Stimulated activated CD8-positive, alpha-beta memory T cell treated with anti-CD3 and anti-CD28 coated beads, Interleukin-15, amount 100 ng/mL, for 48 hours (primary cell): Measurements from ENCODE around the gene LRRC4C.

Experiments used
- DNase-seq, 2 donors: peaks; one replicate each; pipeline ENCODE4 v3.0.0-alpha.2; 2020; ENCODE audit warnings: low read depth in 2 of 2

LRRC4C gene

DNA sequence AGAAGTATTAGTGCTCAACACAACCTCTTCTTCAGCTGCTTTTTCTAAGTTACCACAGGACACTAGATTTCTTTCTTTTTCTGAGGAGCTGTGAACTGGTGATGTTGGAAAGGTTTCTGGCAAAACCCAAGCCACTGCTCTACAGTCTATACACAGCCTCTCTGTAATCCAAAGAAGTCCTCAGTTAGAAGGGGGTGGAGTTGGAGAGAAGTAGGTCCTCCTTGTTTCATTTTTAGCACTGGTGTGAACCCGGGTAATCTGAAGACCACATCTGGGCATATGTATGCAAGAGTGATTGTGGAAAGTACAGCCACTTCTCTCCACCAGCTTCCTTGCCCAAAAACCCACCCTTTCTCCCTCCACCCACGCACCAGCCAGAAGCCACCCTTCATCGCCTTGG lies 1168.1 kb downstream of the LRRC4C start:
- no peak for DNase-seq

DNA sequence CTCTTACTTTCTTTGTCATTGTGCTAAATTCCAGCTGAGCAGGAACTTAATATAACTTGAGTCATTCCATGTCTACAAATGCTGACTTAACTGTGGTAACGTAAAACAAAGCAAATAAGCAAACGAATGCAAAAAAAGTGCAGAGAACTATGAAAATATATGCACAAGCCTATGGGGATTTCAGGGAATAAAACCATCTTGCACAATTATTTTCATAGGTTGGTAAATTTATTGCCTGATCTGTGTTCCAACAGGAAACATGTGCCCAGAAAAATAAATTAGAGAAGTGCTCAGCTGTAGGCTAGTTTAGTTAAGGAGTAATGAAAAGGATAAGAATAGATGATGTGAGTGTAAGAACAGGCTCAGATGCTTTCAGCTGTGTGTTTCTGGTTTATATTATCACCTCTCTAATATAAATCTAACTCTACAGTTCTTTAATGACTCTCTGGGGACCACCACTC lies 1169.3 kb downstream of the LRRC4C start:
- no peak for DNase-seq

GRCh38 chr11:40289370-40289769 lies 1170.1 kb downstream of the LRRC4C start:
- no peak for DNase-seq

DNA sequence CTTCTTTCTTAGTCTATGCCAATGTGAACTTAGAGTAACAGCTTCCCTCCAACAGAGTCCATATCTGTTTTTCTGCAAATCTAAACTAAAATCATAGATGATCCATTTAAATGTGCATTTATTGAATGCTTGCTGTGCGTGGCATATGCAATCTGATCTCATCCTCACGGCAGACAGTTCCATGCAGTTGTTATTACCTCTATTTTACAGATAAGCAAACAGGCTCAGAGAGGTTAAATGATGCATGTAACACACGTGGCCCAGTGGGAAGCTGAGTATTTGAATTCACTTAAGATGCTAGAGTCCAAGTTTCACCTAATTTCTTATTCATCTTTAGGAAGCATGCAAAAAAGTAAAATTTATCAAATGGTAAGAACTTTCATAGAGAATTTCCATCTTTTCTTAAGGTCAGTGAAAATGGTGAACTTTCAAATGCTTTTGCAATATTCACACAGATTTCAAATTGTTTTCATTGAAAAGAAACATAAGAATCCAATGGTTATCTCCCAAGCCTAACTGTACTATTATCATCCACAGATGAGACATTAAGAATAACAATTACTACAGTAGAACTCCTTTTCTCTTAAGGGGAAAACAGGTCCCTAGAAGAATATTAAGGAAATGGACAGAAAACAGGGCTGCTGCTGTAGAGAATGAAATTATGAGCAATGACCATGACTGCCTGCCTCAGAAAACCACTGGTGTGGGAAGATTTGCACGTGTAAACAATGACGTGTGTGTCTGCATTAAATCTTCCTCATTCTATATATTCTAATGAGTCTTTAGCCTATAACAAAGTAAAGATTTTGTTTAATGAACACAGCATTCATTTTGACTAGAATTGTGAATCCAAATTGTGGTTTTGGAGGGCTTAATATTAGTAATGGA lies 1171.3 kb downstream of the LRRC4C start:
- DNase-seq, result no peak

- no peak for DNase-seq
These were observed 1173.3 kb downstream of the LRRC4C start for GRCh38 chr11:40286137-40286536.

- DNase-seq, result no peak
These were observed 1173.9 kb downstream of the LRRC4C start for GRCh38 chr11:40285558-40285957.

GRCh38 chr11:40281052-40281580 lies 1178.3 kb downstream of the LRRC4C start:
- DNase-seq, result no peak

GRCh38 chr11:40280159-40281051 lies 1179.0 kb downstream of the LRRC4C start:
- no peak for DNase-seq

GRCh38 chr11:40276960-40277359 lies 1182.5 kb downstream of the LRRC4C start:
- no peak for DNase-seq

- no peak for DNase-seq
These were observed 1185.4 kb downstream of the LRRC4C start for GRCh38 chr11:40274017-40274416.

- DNase-seq, result no peak
These were observed 1186.2 kb downstream of the LRRC4C start for GRCh38 chr11:40273192-40273732.

DNA sequence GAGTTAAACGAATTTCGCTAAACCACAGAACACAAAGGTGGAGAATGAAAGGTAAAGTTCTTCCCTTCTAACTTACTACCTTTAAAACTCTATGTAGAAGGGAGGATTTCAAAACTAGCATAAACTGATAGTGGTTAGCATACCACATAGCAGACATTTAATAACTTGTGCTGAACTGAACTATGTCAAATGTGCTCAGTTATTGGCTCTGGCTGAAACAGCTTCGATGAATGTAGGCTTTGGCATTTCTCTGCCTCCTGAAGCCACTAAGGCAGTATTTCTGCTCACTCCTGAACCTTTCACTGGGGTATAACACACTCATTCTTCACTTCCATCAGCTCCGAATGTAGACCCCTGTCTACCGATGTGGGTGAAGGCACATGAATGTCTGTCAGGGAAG lies 1188.1 kb downstream of the LRRC4C start:
- no peak for DNase-seq

DNA sequence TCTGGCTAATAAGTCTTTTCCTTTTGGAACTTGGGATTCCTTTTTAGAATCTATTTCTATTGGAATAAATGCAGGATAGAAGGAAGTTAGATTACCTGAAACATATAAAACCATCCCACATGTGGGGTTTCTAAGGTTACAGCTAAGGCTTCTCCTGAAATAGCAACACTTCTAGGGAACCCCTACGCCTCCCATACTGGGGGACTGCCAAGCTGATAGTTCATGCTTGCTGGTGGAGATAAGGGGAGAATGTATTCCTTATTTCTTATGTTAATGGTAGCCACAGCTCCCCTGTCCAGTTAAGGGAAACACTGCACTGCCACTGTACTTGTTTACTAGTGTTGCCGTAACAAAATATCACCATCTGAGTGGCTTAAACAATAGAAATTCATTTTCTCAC lies 1189.6 kb downstream of the LRRC4C start:
- no peak for DNase-seq

DNA sequence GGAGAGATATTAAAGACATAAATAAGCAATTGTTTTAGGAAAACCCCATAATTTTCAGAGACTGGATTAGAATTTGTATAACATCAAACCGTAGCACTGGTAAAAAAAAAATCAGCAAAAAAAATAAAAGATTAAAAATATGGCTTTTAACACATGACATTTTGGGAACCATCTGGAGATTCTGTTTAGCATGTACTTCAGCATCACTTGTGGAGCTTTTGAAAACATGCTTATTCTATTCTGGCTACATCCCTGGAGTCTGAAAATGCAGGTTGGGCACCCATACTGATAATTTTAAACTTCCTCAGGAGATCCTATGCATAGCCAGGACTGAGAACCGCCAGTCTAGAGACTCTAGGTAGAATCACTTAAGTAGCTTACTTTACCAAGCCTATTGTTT lies 1190.9 kb downstream of the LRRC4C start:
- no peak for DNase-seq

DNA sequence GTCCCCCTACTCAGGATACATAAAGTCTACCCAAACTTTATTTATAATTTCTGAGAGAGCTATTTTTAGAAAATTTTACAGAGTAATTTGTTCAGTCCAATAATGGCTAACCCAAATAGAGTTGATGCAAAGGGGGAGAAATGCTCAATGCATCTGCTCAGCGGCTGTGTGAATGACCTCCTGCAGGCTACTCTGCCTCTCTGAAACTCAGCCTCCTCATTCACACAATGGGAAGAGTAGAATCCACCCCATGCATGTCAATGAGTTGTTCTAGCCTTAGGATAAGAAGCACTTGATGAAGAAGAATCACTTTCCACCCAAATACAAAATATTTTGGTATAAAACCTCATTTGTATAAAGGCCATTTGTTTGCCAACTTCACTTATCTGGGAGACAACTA lies 1204.0 kb downstream of the LRRC4C start:
- no peak for DNase-seq

- no peak for DNase-seq
These were observed 1206.3 kb downstream of the LRRC4C start for GRCh38 chr11:40253166-40253565.

DNA sequence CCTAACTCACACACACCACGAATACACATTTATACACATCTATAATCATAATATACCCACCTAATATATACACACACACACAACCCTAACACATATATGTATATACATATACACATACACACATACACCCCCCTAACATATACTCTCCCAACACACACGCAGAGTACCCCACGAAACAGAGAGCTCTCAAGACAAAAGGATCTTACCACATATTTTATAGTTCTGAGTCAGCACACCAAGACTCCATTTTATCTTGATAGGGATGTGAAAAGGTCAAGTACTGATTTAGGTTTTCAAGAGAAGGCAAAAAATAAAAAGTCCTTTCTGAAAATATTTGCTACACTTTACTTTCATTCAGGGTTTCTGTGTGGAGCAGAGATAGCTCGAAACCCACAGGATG lies 1207.2 kb downstream of the LRRC4C start:
- no peak for DNase-seq

DNA sequence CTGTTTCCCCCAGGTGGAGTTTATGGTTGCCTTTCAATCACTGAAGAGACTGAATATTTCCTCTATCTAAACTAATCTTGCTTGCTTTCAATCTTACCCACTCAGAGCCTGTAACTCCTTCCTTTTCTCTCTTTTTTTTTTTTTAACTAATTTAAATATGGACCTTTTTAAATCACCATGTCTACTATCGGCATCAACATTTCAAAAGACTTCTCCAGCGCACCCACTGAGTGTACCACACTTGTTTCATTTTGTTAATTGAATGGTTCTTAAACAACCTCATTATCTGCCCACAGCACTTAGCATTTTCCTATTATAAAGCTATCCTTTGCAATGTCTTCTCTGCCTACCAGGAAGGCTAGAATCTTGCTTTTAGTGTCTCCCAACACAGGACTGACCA lies 1212.5 kb downstream of the LRRC4C start:
- no peak for DNase-seq

DNA sequence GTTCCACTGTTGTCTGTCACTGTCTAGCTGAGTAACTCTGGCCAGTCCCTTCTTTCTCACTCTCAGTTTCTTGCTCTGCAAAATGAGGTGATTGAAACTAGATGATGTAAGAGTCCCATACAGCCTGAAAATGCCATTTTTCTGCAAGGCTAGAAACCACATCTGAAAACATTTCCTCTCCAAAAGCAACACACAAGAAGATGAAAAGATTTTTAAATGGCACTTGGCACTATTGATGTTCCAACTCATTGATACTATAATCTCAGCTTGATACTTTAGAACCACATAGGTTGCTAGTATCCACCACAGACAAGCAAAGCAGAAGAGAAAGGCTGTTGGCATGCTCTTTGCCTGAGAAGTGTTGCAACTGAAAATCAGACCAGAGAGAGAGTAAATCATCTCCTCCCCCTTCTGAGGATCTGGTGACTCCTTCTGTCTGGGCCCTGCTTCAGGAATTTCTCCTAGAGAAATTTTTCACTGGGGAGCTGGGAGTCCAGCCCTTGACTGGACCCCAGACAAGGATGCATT lies 1217.9 kb downstream of the LRRC4C start:
- DNase-seq, result no peak

DNA sequence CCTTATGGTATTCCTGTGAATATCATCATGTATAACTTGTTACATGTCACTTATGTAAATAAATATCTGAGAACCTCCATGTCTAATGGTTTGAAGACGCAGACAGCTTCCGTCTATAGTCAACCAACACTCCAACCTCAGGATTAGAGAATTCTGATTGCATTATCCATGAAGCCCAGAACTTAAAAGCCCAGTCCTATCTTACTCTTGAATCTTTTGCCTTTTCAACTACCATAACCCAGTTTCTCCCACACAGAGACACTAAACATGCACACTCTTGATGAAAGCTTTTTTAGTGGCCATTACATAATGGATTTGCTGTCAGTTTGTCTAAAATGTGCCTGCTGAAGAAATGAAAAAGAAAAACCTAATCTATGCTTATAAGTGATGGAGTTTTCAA lies 1219.2 kb downstream of the LRRC4C start:
- no peak for DNase-seq

GRCh38 chr11:40236526-40236925 lies 1222.9 kb downstream of the LRRC4C start:
- DNase-seq, result no peak

- no peak for DNase-seq
These were observed 1223.6 kb downstream of the LRRC4C start for GRCh38 chr11:40235841-40236240.
